Upper lobe of left lung (tissue), 4 donors: Measurements from ENCODE around the gene PHTF2.

ENCODE experiments used
- CTCF ChIP-seq, 6 experiments: fragments of 450-650 bp in 4 of 6; fragments of 200-600 bp in 2 of 6; sonication (generic) in 2 of 6; IDR thresholded peaks; one replicate each; pipeline ENCODE4 v1.5.1; 2016 to 2019; ENCODE audit warnings: antibody characterized with exemption in 6 of 6
- POLR2A ChIP-seq, 4 donors: fragments of 450-650 bp; IDR thresholded peaks; one replicate each; pipeline ENCODE4 v1.5.1; 2016 to 2017; ENCODE audit warnings: antibody characterized with exemption in 4 of 4, mild to moderate bottlenecking in 2 of 4

- TF ChIP-seq POLR2A (IDR thresholded peaks at IDR 0.05), result no peak
- TF ChIP-seq CTCF (IDR thresholded peaks at IDR 0.05), result no peak
These were observed 13.7 kb downstream of the PHTF2 start for GRCh38 chr7:77812290-77812685.
